Embryonic facial prominence (tissue), 1 donor: ENCODE data around the gene CFDP1.
"Not testable (repeated sequence)": the region's sequence is repeated elsewhere in the genome, so short reads cannot be mapped to it uniquely, and the experiment has no call there.

Experiments used
- DNase-seq: peaks from one replicate; pipeline ENCODE4 v3.0.0-alpha.2; 2016; ENCODE audit errors: extremely low spot score

CFDP1 gene

GRCh38 chr16:75458439-75458838 lies 25.1 kb upstream of the CFDP1 start:
- no peak for DNase-seq

- no peak for DNase-seq
Measured at GRCh38 chr16:75458029-75458428, 24.7 kb upstream of the CFDP1 start.

GRCh38 chr16:75457485-75458021 lies 24.2 kb upstream of the CFDP1 start:
- no peak for DNase-seq

DNA sequence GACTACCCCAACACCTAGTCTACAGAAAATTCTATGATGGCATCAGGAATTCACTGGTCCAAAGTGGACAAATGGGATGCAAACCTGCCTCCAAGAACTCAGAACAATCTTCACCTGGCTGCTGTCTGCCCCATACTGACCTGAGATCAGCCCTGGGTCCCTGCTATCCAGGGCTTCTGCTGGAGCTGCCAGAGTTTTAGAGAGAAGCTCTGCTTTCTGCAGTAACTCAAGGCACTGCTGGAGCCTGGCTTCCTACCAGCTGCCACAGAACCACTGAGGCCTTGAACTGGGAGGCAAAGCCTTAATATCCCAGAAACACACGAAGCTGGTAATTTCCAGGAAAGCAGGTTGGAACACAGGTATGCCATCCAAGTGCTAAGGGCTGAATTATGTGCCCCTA lies 23.7 kb upstream of the CFDP1 start:
- DNase-seq = no peak

DNA sequence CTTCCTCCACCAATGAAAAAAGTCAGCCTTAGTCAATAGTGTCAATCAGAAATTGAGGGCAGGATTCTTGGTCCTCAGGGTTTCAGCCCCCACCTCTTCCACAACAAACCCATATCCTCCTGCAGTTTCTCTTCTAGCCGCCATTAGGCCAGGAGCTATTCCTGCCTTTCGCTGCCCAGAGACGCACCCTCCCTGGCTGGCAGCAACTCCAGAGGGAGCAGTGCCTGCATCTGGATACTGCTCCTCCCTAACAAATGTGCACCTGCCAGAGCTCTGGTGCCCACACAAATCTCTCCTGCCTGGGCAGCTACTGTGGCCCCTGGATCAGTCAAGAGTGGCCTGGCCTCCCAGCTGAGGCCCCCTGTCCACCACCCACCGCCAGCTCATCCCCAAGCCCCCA lies 23.2 kb upstream of the CFDP1 start:
- DNase-seq = not testable (repeated sequence)

DNA sequence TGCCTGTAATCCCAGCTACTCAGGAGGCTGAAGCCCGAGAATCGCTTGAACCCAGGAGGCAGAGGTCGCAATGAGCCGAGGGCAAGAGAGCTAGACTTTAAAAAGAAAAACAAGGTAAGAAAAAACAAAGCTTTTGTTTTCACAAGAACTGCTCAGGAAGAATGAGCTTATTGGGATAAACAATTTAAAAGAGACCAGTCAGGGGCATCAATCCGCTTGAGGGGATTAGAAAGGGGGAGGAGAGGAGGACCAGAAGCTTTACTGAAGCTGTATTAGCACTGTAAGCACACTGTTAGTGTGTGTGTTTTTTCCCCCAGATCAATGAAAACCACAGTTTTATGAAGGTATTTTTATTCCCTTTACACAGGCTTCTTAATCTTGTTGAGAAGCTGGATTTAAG lies 22.4 kb upstream of the CFDP1 start:
- no peak for DNase-seq

DNA sequence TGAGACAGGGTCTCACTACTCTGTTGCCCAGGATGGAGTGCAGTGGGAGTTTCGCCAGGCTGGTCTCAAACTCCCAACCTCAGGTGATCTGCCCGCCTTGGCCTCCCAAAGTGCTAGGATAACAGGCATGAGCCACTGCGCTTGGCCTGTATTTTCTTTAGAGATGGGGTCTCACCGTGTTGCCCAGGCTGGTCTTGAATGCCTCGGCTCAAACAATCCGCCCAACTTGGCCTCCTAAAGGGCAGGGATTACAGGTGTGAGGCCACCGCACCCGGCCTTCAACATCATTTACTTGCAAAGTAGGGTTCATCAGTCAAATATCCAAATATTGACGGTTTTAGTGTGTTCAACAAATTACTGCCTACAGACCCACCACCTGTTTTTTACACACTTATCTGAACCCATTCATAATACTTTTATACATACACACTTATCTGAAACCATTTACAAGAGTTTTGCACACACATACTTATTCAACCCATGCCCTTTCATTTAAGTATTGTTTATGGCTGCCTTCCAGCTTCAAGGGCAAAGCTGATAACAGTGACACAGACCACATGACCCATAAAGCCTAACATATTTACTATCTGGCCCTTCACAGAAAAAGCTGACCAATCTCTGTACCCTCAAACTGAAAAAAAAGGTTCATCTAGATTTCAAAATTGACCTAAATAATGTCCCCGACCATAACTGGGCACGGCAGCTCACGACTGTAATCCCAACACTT lies 19.3 kb upstream of the CFDP1 start:
- no peak for DNase-seq

- DNase-seq = no peak
Measured at GRCh38 chr16:75446416-75446815, 13.1 kb upstream of the CFDP1 start.

DNA sequence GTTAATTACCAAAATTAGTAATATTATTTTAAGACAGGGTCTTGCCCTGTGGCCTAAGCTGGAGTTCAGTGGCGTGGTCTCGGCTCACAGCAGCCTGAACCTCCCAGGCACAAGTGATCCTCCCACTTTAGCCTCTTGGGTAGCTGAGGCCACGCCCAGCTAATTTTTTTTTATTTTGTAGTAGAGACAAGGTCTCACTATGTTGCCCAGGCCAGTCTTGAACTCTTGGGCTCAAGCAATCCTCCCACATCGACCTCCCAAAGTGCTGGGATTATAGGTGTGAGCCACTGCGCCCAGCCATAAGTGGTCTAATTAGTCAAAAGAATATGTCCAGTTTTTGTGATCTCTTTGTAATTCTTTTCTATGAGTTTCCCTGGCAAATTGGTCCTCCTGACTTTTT lies 12.0 kb upstream of the CFDP1 start:
- no peak for DNase-seq

DNA sequence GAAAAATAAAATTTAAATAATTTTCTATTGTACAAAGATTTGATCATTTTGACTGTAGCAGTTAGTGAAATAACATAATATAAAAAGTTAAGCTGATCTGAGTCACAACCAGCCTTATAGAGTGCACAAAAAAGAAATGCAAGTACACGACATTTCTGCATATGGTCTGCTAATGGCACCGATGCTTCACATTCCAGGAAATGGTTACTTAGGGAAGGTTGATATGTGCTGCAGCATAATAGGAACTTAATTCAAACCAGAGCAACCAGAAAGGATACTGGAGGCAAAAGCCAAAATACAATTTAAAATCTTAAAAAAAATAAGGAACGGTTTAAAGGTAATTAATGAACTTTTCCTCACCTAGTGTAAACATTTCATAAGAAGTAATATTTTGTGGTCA lies 10.0 kb upstream of the CFDP1 start:
- DNase-seq = no peak

GRCh38 chr16:75433732-75434413 lies 570 bp upstream of the CFDP1 start:
- DNase-seq = peak; percentile 87

GRCh38 chr16:75429621-75430403 lies 3.5 kb downstream of the CFDP1 start:
- DNase-seq = no peak

DNA sequence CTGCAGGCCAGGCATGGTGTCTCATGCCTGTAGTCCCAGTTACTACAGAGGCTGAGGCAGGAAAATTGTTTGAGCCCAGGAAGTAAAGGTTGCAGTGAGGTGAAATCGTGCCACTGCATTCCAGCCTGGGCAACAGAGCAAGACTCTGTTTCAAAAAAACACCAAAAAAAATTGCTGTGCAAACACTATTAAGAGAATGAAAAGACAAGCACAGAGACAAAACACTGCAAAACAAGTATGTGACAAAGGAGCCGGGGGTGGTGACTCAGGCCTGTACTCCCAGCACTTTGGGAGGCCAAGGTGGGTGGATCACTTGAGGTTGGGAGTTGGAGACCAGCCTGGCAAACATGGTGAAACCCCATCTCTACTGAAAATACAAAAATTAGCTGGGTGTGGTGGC lies 6.8 kb downstream of the CFDP1 start:
- DNase-seq = not testable (repeated sequence)

DNA sequence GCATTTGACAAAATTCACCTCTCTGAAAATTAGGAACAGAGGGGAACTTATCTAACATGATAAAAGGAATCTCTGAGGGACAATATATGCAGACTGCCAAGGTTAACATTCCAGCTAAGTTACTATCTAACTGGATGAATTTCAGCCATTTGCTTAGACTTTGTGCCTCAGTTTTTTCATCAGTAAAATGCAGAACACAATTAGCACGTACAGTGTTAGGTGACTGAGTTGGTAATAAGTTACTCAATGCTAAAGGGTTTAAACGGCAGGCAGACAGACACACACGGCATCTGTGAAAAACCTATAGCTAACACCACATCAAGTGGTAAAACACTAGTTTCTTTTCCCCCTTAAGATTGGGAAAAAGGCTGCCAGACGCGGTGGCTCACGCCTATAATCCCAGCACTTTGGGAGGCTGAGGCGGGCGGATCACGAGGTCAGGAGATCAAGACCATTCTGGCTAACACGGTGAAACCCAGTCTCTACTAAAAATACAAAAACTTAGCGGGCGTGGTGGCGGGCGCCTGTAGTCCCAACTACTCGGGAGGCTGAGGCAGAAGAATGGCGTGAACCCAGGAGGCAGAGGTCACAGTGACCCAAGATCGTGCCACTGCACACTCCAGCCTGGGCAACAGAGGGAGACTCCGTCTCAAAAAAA lies 9.1 kb downstream of the CFDP1 start:
- DNase-seq = not testable (repeated sequence)

DNA sequence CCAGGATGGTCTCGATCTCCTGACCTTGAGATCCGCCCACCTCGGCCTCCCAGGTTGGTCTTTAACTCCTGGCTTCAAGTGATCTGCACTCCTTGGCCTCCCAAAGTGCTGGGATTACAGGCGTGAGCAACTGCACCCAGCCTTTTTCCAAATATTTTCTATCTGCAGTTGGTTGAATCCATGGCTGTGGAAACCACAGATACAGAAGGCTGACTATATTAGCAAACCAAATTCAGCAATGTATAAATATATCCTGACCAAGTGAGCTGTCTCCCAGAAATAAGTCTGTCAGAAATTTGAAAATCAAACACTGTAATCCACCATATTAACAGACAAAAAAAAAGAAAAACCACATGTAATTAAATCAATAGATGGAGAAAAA lies 9.6 kb downstream of the CFDP1 start:
- no peak for DNase-seq

DNA sequence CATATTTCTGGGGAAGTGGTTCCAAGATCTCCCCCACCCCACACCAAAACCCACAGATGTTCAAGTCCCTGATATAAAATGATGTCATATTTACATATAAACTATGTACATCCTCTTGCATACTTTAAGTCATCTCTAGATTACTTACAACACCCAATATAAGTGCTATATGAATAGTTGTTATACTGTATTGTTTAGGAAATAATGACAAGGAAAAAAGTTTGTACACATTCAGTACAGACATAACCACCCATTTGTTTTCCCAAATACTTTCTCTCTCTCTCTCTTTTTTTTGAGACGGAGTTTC lies 11.5 kb downstream of the CFDP1 start:
- DNase-seq = no peak

- DNase-seq = no peak
Measured at GRCh38 chr16:75420987-75421819, 12.1 kb downstream of the CFDP1 start.

- no peak for DNase-seq
Measured at GRCh38 chr16:75416904-75417565, 16.3 kb downstream of the CFDP1 start.

DNA sequence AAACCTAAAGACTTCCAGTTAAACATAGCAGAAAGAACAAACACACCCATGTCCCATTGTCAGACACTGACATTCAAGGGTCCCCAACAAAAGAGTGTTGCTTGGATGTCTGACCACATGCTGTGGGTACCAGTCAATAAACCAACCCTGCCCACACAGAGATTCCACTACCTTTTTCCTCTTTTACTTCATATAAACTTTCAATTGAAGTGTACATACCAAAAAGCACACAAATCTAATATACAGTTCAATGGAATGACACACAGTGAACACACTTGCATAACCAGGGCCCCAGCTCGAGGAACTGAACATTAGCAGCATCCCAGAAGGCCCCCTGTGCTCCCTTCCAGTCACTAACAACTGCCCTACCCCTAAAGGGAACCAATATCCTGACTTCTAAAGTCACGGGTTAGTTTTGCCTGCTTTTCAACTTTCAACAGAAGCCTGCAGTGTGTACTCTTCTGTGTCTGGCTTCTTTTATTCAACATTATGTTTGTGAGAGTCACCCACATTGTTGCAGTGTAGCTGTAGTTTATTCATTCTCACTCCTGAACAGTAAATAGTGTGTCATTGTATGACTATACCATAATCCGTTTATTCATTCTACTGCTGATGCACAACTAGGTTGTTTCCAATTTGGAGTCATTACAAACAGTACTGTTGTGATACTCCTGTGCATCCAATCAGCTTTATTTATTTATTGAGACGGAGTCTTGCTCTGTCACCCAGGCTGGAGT lies 18.0 kb downstream of the CFDP1 start:
- no peak for DNase-seq

DNA sequence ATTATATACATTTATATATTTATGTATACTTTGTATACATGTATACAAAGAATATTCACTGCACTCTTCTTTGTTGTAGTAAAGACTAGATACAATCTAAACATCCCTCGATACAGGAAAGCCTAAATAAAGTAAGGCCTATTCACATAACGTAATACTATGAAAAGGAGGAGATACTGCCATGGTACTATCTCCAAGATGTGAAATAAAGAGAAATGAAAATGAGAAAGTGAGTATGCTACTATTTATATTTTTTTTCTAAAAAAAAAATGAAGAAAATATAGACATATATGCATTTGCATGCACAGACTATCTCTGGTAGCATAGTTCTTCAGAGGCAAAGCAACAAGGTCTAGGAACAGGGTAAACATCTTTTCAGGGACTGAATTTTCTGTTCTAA lies 19.4 kb downstream of the CFDP1 start:
- no peak for DNase-seq
